Kidney (tissue), 14 donors: ENCODE measurements around the gene SEC31A. TPM values are rescaled to one million over a fixed set of nuclear protein-coding genes. Genes with fewer than 3 reads are reported as not detected.
A peak's percentile ranks its signal among the peaks of the same experiment; 100 is the strongest.

Source experiments
- DNase-seq, 5 donors: peaks; one replicate each; pipeline ENCODE4 v3.0.0-alpha.2; 2013 to 2020
- FAIRE-seq: peaks from 2 replicates; lab custom pipeline; 2012; peaks lifted over from hg19 to GRCh38; lab: Jason Lieb, UNC
- H3K27ac ChIP-seq, 2 donors: one replicate each; pipeline ENCODE4 v1.7.0; 2013; ENCODE audit warnings: low read depth in 2 of 2, low read length in 2 of 2, inconsistent platforms in 1 of 2
- H3K27me3 ChIP-seq: one replicate; pipeline ENCODE4 v1.7.1; 2013; ENCODE audit warnings: low read length, inconsistent platforms; ENCODE audit not compliant: control insufficient read depth, insufficient read depth
- H3K36me3 ChIP-seq, 3 donors: one replicate each; pipeline versions ENCODE4 v1.7.0 to v1.7.1; 2013; ENCODE audit warnings: low read length in 3 of 3, control low read depth in 1 of 3, inconsistent platforms in 1 of 3; ENCODE audit not compliant: insufficient read depth in 3 of 3, control insufficient read depth in 2 of 3
- H3K4me1 ChIP-seq, 3 donors: one replicate each; pipeline versions ENCODE4 v1.7.0 to v1.7.1; 2013; ENCODE audit warnings: low read length in 3 of 3, inconsistent platforms in 1 of 3, low read depth in 1 of 3; ENCODE audit not compliant: control insufficient read depth in 2 of 3, insufficient read depth in 2 of 3
- H3K4me3 ChIP-seq, 3 donors: one replicate each; pipeline versions ENCODE4 v1.7.0 to v1.8.1; 2013; ENCODE audit warnings: low read length in 3 of 3, control low read depth in 1 of 3, inconsistent platforms in 1 of 3
- H3K9ac ChIP-seq, 3 donors: one replicate each; pipeline versions ENCODE4 v1.7.0 to v1.7.1; 2013; ENCODE audit warnings: low read length in 3 of 3, control low read depth in 1 of 3, inconsistent platforms in 1 of 3
- H3K9me3 ChIP-seq, 3 donors: one replicate each; pipeline versions ENCODE4 v1.7.0 to v1.7.1; 2013; ENCODE audit warnings: low read length in 3 of 3, control low read depth in 1 of 3, inconsistent platforms in 1 of 3; ENCODE audit not compliant: control insufficient read depth in 2 of 3, insufficient read depth in 1 of 3
- CTCF ChIP-seq: IDR thresholded peaks from 3 replicates; pipeline ENCODE4 v1.5.1; 2012; ENCODE audit warnings: mild to moderate bottlenecking, moderate library complexity, borderline replicate concordance; ENCODE audit not compliant: insufficient read depth; ENCODE audit errors: extremely low read depth
- intact Hi-C: fragments of 100-400 bp; cut with DNase I; formaldehyde crosslinking; loops from one replicate; pipeline ENCODE4 v1.11.1; 2022
- polyA plus RNA-seq: library from polyadenylated mRNA; stranded (reverse); fragments of 350-450 nt; fragmentation: Illumina TruSeq; extraction: RNeasy Lipid Tissue Mini Kit (QIAGEN cat#74804); gene quantifications from one replicate; pipeline ENCODE4 v1.2.3, GENCODE V29; 2014; ENCODE audit warnings: low read depth, low replicate concordance; ENCODE audit not compliant: insufficient read depth
- total RNA-seq: library from RNA; stranded (reverse); fragmentation: NEBNext Ultra II Directional; extraction: Animal tissue kit (Norgen Biotek cat#: 25700); gene quantifications from one replicate; pipeline ENCODE4 v1.2.1, GENCODE V29; 2021
- donor health status: control.
- donor health status: control.
- donor health status: control.
- donor health status: control.
- donor health status: control.
- donor health status: DM: yes; HTN: yes; CAD: no.
- donor health status: Normal renal cell carcinoma (clear cell type).

Gene SEC31A
- total and polyA plus RNA-seq, 2 donors from 2014 or later, result 104 to 204 TPM

- intact Hi-C loops, result no loop called here
- H3K27me3 ChIP-seq, result no peaks in the 10 kb centered on the region
- FAIRE-seq, result no peak
- H3K27ac ChIP-seq, result peak overlapping the region; percentile 93 to 99
- H3K9me3 ChIP-seq, result no peaks in the 10 kb centered on the region
- no peak for TF ChIP-seq CTCF
- peak overlapping the region; percentile 81 to 98 (median 91) for H3K9ac ChIP-seq
- H3K36me3 ChIP-seq, result peaks cover under 1 to 4% (median 2%) of the 10 kb centered on the region in 3 donors
- peak in 1 of 5 donors; percentile 38 for DNase-seq
- peak overlapping the region; percentile 92 to 100 (median 100) for H3K4me3 ChIP-seq
- H3K4me1 ChIP-seq, result peaks cover 0 to 8% (median 3%) of the 10 kb centered on the region in 3 donors
These were observed 8.6 kb upstream of the SEC31A start for GRCh38 chr4:82899374-82900065.

GRCh38 chr4:82898322-82899243 is 7.6 kb upstream of the SEC31A start:
- FAIRE-seq, result no peak
- peak in 1 of 5 donors; percentile 45 for DNase-seq
- Histone ChIP-seq H3K9ac (peak overlapping the region; percentile 10 to 98 (median 61)), H3K36me3 (peaks cover 6 to 12% (median 8%) of the 10 kb centered on the region in 3 donors), H3K27ac (peak overlapping the region in 1 of 2 donors; percentile 27), H3K9me3 (no peaks in the 10 kb centered on the region), H3K4me1 (peaks cover 0 to 8% (median 3%) of the 10 kb centered on the region in 3 donors), H3K27me3 (no peaks in the 10 kb centered on the region), H3K4me3 (peak overlapping the region; percentile 92 to 100 (median 100))
- TF ChIP-seq CTCF, result peak; percentile 39
- intact Hi-C loops, result no loop called here

- DNase-seq (no peak), FAIRE-seq (no peak)
These were observed 5.8 kb upstream of the SEC31A start for GRCh38 chr4:82896755-82897154.

More at GRCh38 chr4:82896755-82897154, 5.8 kb upstream of the SEC31A start:
- Histone ChIP-seq H3K4me3 (no peak overlapping the region), H3K4me1 (peaks cover 0 to 5% (median 4%) of the 10 kb centered on the region in 3 donors), H3K36me3 (peaks cover 8 to 12% (median 11%) of the 10 kb centered on the region in 3 donors), H3K27me3 (no peaks in the 10 kb centered on the region), H3K9ac (no peak overlapping the region), H3K27ac (no peak overlapping the region), H3K9me3 (no peaks in the 10 kb centered on the region)
- intact Hi-C loops, result no loop called here
- TF ChIP-seq CTCF, result no peak
